SIG-M5 treated with dmso at 0.1 percent for 504 hours (cell line): Measurements from ENCODE around the gene ING3.

Experiments used
- DNase-seq: peaks from one replicate; lab custom pipeline; 2025; ENCODE audit not compliant: unreplicated experiment; lab: John Stamatoyannopoulos, UW

Gene ING3

GRCh38 chr7:120988591-120989256 is 38.1 kb downstream of the ING3 start, which contains the start of gene CPED1:
TSS of gene CPED1 (plus strand) at chr7:120988711. CDS start at chr7:120989622, 911 bp downstream.
- DNase-seq: peak; percentile 15

- no peak for DNase-seq
Observed at GRCh38 chr7:120989257-120990220, 39.0 kb downstream of the ING3 start.

- no peak for DNase-seq
Observed at GRCh38 chr7:120990468-120991118, 40.0 kb downstream of the ING3 start.

GRCh38 chr7:120991161-120991560 is 40.6 kb downstream of the ING3 start:
- DNase-seq: no peak

GRCh38 chr7:120991581-120991980 is 41.0 kb downstream of the ING3 start:
- DNase-seq: no peak

- no peak for DNase-seq
Observed at GRCh38 chr7:120992272-120992964, 41.8 kb downstream of the ING3 start.

- DNase-seq: no peak
Observed at GRCh38 chr7:120992965-120993494, 42.5 kb downstream of the ING3 start.

- DNase-seq: no peak
Observed at GRCh38 chr7:120993553-120994191, 43.1 kb downstream of the ING3 start.

GRCh38 chr7:120994512-120995410 is 44.2 kb downstream of the ING3 start:
- DNase-seq: no peak

GRCh38 chr7:120995654-120996053 is 45.1 kb downstream of the ING3 start:
- peak; percentile 7 for DNase-seq

GRCh38 chr7:120996333-120996987 is 45.9 kb downstream of the ING3 start:
- DNase-seq: peak; percentile 91

- DNase-seq: peak; percentile 59
Observed at GRCh38 chr7:120996988-120997345, 46.4 kb downstream of the ING3 start.

- peak; percentile 78 for DNase-seq
Observed at GRCh38 chr7:120997882-120998474, 47.4 kb downstream of the ING3 start.

- DNase-seq: no peak
Observed at GRCh38 chr7:120998520-120998919, 47.9 kb downstream of the ING3 start.

- DNase-seq: peak; percentile 4
Observed at GRCh38 chr7:120998996-120999565, 48.5 kb downstream of the ING3 start.

- DNase-seq: no peak
Observed at GRCh38 chr7:121000081-121000983, 49.8 kb downstream of the ING3 start.
